GM12891 (cell line): Measurements from ENCODE around the gene TMEM109.

Source experiments
- PAX5 ChIP-seq: IDR thresholded peaks from 2 replicates; pipeline ENCODE4 v1.6.1; 2011; ENCODE audit warnings: low read length, moderate library complexity, mild to moderate bottlenecking; ENCODE audit not compliant: insufficient read depth, severe bottlenecking
- POLR2A ChIP-seq: IDR thresholded peaks from 2 replicates; pipeline ENCODE4 v1.6.1; 2011; ENCODE audit warnings: low read depth, low read length, control low read depth
- POLR2AphosphoS5 ChIP-seq: IDR thresholded peaks from 2 replicates; pipeline ENCODE4 v1.6.1; 2011; ENCODE audit warnings: low read depth, low read length, control low read depth
- SPI1 ChIP-seq: IDR thresholded peaks from 2 replicates; pipeline ENCODE4 v1.6.1; 2011; ENCODE audit warnings: low read depth, low read length, control low read depth
- TAF1 ChIP-seq: IDR thresholded peaks from 2 replicates; pipeline ENCODE4 v1.6.1; 2011; ENCODE audit warnings: low read depth, low read length, control low read depth

- no peak for TF ChIP-seq POLR2A
- no peak for TF ChIP-seq POLR2AphosphoS5
- TF ChIP-seq TAF1: no peak
- TF ChIP-seq SPI1: no peak
- TF ChIP-seq PAX5: no peak
Measured at GRCh38 chr11:60897496-60897895, 16.5 kb upstream of the TMEM109 start.
